HG03064 (cell line): Measurements from ENCODE around the gene ATP11C.
"Not testable (repeated sequence)": the region's sequence is repeated elsewhere in the genome, so short reads cannot be mapped to it uniquely, and the experiment has no call there.

ENCODE experiments used
- ATAC-seq: cut with Tn5 transposase; IDR thresholded peaks from one replicate; pipeline ENCODE4 v1.9.1; 2021; ENCODE audit warnings: low read depth; ENCODE audit not compliant: unreplicated experiment

The ATP11C gene

GRCh38 chrX:139924696-139925095 lies 8.2 kb downstream of the ATP11C start:
- no peak for ATAC-seq

GRCh38 chrX:139924069-139924695 lies 8.7 kb downstream of the ATP11C start:
- ATAC-seq = no peak

DNA sequence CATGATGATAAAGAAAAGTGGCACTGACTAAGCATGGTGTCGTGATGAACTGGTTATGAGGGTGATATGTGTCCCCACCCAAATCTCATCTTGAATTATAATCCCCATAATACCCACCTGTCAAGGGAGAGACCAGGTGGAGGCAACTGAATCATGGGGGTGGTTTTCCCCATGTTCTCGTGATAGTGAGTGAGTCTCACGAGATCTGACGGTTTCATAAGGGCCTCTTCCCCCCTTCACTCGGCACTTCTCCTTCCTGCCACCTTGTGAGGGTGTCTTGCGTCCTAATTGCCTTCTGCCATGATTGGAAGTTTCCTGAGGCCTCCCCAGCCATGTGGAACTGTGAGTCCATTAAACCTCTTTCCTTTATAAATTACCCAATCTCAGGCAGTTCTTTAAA lies 11.7 kb downstream of the ATP11C start:
- not testable (repeated sequence) for ATAC-seq

DNA sequence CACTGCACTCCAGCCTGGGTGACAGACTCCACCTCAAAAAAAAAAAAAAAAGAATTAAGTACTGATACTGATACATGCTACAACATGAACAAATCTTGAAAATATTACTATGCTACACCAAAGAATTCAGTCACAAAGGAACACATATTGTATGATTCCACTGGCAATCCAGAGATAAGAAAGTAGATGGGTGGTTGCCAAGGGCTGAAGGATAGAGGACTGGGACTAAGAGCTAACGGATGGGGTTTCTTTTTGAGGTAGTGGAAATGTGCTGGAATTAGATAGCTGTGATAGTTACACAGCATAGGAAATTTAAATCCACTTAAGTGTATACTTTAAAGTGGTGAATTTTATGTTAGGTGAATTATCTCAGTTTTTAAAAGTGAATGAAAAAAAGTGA lies 12.5 kb downstream of the ATP11C start:
- ATAC-seq = no peak

DNA sequence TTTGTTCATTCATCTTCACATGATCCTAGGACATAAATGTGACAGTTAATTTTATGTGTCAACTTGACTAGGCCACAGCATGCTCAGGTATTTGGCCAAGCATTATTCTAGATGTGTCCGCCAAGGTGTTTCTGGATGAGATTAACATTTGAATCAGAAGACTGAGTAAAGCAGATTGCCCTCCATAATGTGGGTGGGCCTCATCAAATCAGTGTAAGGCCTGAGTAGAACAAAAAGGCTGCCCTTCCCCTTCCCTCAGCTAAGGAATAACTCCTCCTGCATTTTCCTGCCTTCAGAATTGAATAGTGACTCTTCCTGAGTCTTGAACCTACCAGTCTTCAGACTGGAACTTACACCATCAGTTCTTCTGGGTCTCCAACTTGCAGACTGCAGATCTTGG lies 18.4 kb downstream of the ATP11C start:
- no peak for ATAC-seq

DNA sequence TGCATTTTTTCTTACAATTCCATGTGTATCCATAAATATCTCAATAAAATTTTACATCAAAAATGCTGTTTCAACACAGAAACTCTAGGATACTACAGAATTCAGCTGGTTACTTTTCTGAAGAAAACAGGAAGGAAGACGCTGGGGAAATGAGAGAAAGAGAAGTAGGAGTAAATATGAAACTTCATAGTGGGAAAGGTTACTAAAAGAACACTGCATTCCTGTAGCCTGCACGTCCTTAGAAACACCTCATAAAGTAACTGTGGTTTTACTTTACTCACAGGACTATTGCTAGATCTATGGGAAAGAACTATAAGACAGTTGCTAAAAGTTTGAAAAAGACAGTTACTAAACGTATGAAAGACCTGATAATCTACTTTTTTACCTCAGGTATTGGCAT lies 23.1 kb downstream of the ATP11C start:
- ATAC-seq = no peak

DNA sequence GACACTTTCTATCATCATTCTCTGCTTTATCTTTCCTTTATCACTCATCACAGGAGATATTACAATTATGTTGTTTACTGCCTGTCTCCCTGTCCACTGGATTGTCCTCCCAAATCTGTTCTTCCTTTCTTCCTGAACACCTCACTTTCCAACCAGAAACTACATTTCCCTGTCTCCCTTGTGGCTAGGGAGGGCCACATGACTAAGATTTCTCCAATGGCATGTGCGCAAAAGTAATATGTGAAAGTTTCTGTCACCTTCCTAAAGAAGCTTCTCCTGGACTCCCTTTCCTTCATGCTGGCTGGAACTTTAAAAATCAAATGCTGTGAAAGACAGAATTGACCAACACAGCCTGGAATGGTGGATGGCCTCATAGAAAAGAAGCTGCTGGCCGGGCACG lies 25.8 kb downstream of the ATP11C start:
- ATAC-seq = no peak

GRCh38 chrX:139905743-139906142 lies 27.1 kb downstream of the ATP11C start:
- no peak for ATAC-seq

- ATAC-seq = no peak
Measured at GRCh38 chrX:139905051-139905450, 27.8 kb downstream of the ATP11C start.

- ATAC-seq = no peak
Measured at GRCh38 chrX:139903210-139903609, 29.6 kb downstream of the ATP11C start.

DNA sequence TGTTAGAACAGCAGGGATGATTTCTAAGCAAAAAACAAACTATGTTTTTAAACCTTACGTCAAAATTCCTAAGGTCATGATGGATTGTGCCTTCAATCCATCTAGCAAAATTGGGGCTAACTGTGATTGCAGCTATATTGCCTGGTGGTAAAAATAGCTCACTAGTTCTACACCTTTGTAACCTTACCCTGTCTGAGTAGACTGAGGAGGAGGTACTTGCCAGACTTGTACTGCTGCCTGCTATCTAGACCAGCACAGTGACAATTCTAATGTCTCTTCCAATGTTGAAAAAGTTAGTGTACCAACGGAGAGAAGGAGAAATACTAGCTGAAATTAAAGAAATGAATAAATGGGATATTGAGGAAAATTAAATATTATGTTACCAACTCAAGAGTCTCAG lies 30.3 kb downstream of the ATP11C start:
- ATAC-seq = no peak

DNA sequence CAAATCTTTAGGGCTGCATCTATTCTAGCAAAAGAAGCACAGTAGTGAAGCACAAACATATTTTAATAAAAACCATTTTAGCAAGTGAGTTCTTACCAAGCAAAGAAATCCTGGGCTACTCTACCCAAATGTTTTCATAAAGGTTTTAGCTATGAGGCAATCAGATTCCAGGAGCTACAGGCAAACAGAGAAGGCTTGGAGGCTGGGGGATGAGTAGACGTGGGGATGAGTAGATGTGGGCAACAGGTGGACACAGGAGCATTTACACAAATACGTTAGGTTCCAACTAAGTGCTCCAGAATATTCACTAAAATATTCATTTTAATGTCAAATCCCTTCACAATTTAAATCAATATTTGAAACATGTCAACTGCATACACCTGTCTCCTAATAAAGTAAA lies 34.5 kb downstream of the ATP11C start:
- no peak for ATAC-seq

- peak; percentile 53 for ATAC-seq
Measured at GRCh38 chrX:139892512-139892911, 40.3 kb downstream of the ATP11C start.

GRCh38 chrX:139890991-139891700 lies 41.7 kb downstream of the ATP11C start:
- ATAC-seq = no peak

DNA sequence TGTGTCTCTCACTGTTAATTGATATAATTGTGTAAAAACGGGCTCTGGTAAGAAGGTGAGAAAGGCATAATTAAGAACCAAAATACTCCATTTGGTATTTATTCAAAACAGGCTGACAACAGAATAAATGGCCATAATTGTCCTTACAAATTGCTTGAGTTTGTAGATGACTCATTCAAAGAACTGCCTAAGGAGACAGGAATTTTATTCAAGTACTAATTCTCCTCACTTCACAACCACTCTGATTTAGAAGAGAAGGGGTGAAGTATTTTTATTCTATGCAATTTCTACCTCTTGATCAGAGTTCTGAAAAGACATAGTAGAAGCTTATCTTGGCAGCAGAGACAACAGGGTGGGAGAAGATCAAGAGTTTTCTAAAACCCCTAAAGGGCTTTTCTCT lies 43.1 kb downstream of the ATP11C start:
- no peak for ATAC-seq

- no peak for ATAC-seq
Measured at GRCh38 chrX:139883984-139884383, 48.9 kb downstream of the ATP11C start.

DNA sequence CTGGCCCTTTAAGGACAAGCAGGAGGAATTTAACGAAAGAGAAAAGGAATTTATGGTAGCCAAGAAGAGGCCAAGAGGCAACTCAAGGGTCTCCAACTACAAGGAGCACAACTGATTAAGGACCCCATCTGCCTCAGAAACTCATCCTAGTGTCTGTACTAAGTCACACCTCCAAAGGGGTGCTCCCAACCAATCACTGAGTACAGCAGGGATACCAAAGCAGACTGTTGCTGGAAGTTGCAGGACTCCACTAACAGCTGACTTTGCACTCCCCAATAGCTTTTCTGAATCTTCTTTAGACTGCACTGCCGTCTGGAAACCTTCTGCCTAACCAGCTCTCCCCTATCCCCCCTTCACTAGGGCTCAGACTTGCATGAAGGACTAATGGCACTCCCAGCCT lies 50.6 kb downstream of the ATP11C start:
- ATAC-seq = no peak

DNA sequence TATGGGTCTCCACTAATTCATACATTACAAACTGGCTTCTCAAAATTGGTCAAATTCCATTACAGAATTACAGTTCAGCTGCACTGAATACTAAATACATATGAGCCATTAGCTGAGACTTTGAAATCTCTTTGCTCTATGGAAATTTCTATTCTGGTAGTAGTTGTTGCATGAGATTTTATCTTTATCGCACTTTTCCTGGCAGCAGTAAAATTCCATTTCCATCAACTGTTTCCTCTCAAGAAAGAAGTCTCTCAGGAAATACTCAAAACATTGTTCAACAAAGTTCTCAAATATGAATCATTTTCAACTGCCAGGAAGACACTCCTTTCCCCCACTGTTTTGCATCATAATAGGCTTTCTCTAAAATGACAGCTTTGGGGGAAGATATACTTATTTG lies 51.3 kb downstream of the ATP11C start:
- no peak for ATAC-seq

- ATAC-seq = no peak
Measured at GRCh38 chrX:139881130-139881529, 51.7 kb downstream of the ATP11C start.

GRCh38 chrX:139877710-139878414 lies 55.0 kb downstream of the ATP11C start:
- no peak for ATAC-seq

DNA sequence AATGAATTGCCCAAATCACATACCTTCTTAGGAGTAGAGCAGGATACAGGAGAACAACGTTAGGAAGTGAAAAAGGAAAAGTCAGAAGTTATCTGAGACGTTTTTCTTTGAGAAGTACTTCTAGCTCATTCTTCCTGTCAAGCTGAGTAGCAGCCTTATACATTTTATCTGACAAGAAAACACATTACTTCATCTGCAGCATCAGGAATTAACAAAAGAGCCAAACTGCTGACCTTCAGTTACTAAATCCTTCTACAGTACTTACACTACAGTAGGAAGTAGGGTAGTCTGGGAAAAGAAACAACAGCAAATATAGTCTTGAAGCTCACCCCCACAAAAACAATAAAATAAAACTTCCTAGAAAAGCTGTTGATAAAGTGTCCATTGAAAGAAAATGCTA lies 57.0 kb downstream of the ATP11C start:
- ATAC-seq = no peak

GRCh38 chrX:139869796-139870195 lies 63.1 kb downstream of the ATP11C start:
- no peak for ATAC-seq
